ENCODE data around the gene FHAD1. TPM values are rescaled to one million over a fixed set of nuclear protein-coding genes. Genes with fewer than 3 reads are reported as not detected.
A peak's percentile ranks its signal among the peaks of the same experiment; 100 is the strongest.

FHAD1 gene
- total RNA-seq, 2 donors from 2014 or later, result not detected

DNA sequence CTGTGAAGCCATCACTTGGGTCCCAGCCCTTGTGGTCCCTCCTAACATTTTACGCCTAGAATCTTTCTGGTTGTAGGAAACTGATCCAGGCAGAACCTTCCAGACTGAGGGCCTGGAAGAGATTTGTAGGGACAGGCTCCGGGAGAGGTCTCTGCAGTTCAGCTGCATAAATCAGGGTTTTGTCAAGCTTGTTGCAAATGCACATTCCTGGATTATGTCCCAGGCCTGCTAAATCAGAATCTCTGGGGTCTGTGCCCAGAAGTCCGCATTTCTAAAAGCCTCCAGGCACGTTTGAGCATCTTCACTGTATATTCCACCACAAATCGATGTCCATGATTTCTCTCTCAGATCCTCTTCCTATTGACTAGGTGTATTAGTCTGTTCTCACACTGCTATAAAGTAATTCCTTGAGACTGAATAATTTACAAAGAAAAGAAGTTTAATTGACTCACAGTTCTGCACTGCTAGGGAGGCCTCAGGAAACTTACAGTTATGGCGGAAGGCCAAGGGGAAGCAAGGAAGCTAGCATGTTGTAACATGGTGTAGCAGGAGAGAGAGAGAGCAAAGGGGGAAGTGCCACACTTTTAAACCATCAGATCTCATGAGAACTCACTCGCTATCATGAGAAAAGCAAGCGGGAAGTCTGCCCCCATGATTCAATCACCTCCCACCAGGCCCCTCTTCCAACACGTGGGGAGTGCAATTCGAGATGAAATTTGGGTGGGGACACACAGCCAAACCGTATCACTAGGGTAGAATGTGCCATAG is 1.2 kb upstream of the FHAD1 start:
- no peak overlapping the region for H3K27ac Mint-ChIP-seq
- H3K27me3 Mint-ChIP-seq, result peaks cover 77% of the 10 kb centered on the region
- peaks cover 7% of the 10 kb centered on the region for H3K36me3 Mint-ChIP-seq (ENCODE audit: low read depth)
- H3K4me1 Mint-ChIP-seq, result peaks cover 12% of the 10 kb centered on the region
- no peaks in the 10 kb centered on the region for H3K9me3 ChIP-seq (ENCODE audit: control insufficient read depth, low read length, poor library complexity, severe bottlenecking)
- peak overlapping the region; percentile 49 for H3K4me3 Mint-ChIP-seq
- ATAC-seq (no peak), DNase-seq (no peak)

DNA sequence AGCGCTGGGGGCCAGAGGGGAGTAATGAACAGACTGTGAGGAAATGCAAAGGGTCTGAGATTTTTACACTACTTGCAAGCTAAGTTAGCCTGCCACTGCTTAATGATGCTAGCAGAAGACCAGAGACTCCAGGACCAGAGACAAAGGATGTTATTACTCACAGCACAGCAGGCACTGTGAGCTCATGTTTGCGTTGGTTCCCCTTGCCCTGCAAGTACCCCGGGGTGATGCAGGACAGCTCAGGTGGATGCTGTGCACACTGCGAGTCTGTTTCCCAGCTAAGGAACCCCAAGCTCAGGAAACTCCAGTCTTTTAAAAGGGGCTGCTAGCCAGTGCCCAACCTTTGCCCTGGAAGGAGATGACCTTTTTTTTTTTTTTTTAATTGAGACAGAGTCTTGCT is 1.2 kb downstream of the FHAD1 start:
- H3K27me3 Mint-ChIP-seq, result peaks cover 69% of the 10 kb centered on the region
- peaks cover 19% of the 10 kb centered on the region for H3K4me1 Mint-ChIP-seq
- peak overlapping the region; percentile 17 for H3K27ac Mint-ChIP-seq
- H3K9me3 ChIP-seq (ENCODE audit: control insufficient read depth, low read length, poor library complexity, severe bottlenecking), result no peaks in the 10 kb centered on the region
- H3K36me3 Mint-ChIP-seq (ENCODE audit: low read depth), result peaks cover 6% of the 10 kb centered on the region
- peak overlapping the region; percentile 80 for H3K4me3 Mint-ChIP-seq
- no peak for ATAC-seq
- DNase-seq, result no peak

DNA sequence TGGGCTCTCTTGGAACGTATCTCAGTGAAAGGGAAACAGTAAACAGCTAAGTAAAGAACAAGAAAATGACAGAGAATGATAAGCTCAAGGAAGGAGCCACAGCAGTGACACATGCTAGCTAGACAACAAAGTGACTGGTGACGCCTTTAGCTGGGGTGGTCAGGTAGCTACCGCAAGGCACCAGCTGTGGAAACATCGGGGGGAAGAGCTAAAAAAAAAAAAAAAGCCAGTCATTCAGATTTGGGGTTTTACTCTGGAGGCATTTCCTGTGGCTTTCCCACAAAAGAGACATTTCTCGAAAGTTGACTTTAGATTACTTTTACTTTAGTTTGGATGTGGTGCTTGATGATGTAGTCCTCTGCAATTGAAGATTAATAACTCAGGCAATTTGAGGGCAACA is 2.1 kb downstream of the FHAD1 start:
- H3K27ac Mint-ChIP-seq, result peak overlapping the region; percentile 17
- peaks cover 4% of the 10 kb centered on the region for H3K36me3 Mint-ChIP-seq (ENCODE audit: low read depth)
- DNase-seq, result no peak
- H3K4me3 Mint-ChIP-seq, result peak overlapping the region; percentile 52
- H3K27me3 Mint-ChIP-seq, result peaks cover 62% of the 10 kb centered on the region
- H3K9me3 ChIP-seq (ENCODE audit: control insufficient read depth, low read length, poor library complexity, severe bottlenecking), result no peaks in the 10 kb centered on the region
- H3K4me1 Mint-ChIP-seq, result peaks cover 21% of the 10 kb centered on the region
- peak; percentile 87 for ATAC-seq

DNA sequence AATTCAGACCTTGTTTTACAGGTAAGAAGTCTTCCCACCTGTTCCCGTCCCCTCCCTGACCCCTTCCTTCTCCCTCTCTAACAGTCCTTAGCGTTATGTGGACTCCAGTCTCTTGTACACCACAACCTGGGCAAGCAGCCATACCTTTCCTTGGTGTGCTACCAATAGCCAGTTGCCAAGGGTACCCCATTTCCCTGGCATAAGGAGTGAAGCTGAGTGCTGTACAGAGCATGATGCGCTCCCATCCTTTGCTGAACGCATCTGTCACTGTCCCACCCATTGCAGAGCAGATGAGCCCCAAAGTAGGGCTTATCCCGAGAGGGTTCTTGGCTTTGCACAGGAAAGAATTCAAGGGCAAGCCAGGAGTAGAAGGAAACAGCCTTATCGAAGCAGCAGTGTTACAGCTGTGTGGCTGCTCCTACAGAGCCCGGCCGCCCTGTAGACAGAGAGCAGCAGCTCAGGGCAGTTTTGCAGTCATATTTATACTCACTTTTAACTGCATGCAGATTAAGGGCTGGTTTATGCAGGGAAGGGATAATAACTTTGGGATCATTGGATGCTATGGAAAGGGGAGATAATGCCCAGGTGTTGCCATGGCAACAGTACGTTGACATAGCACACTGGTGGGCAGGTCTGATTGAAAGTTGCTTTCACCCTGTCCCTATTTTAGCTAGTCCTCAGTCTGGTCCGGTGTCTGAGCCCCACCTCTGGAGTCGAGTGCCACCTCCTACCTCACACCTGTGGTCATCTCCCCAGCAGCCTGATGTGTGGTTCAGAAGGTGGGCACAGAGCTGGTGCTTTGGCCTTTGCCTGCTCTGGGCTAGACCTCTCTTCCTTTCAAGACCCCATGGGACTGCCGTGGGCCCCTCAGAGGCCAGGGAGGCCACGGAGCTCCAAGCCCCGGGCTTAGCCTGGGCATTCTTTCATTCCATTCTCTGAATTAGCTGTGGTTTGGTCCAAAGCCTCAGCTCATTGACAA is 5.1 kb downstream of the FHAD1 start:
- DNase-seq, result no peak
- H3K27ac Mint-ChIP-seq, result no peak overlapping the region
- no peaks in the 10 kb centered on the region for H3K36me3 Mint-ChIP-seq (ENCODE audit: low read depth)
- H3K9me3 ChIP-seq (ENCODE audit: control insufficient read depth, low read length, poor library complexity, severe bottlenecking), result no peaks in the 10 kb centered on the region
- H3K27me3 Mint-ChIP-seq, result peaks cover 33% of the 10 kb centered on the region
- ATAC-seq, result no peak
- H3K4me1 Mint-ChIP-seq, result peaks cover 17% of the 10 kb centered on the region
- no peak overlapping the region for H3K4me3 Mint-ChIP-seq

DNA sequence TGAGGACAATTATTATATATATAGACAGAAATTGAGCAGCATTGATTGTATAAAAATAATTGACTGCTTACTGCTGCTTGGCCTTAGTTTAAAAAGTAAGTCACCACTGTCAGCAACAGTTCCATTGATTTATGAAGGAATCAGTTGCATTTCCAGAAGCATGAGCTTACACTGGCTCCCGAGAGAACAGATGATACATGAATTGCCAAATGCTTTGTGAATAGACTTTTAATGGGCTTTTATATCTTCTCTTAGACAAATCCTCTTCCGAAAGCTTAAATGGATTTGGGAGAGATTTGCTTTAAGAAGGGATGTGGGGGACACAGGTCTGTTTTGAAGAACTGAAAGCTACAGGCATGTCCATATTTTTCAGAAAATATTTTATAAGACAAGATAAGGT is 7.5 kb downstream of the FHAD1 start:
- no peaks in the 10 kb centered on the region for H3K9me3 ChIP-seq (ENCODE audit: control insufficient read depth, low read length, poor library complexity, severe bottlenecking)
- no peaks in the 10 kb centered on the region for H3K36me3 Mint-ChIP-seq (ENCODE audit: low read depth)
- no peak overlapping the region for H3K4me3 Mint-ChIP-seq
- no peak overlapping the region for H3K27ac Mint-ChIP-seq
- ATAC-seq (no peak), DNase-seq (no peak)
- peaks cover 27% of the 10 kb centered on the region for H3K27me3 Mint-ChIP-seq
- H3K4me1 Mint-ChIP-seq, result peaks cover 9% of the 10 kb centered on the region

DNA sequence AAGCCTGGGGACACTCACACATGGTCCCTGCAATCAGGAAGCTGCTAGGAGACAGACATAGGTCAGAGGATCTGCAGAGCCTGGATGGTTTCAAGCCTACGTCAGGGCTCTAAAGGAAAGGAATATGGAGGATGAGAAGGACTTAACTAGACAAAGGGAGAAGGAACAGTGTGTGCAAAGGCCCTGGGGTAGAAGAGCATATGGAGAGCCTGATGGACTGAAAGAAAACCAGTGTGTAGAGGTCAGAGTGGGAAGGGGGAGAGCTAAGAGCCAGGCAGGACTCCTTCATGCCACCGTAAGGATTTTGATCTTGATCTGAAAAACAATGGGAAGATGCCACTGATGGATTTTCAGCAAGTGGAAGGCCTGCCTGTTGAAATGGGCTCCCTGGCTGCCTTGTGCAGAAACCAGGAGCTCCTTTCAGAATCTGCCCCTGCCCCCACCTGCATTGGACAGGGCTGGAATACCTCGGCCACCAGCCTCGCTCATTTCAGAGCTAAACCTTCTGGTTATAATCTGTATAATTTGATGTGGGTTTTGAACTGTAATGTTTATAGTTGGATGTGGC is 8.6 kb downstream of the FHAD1 start:
- Mint-ChIP-seq H3K36me3 (ENCODE audit: low read depth) (no peaks in the 10 kb centered on the region), H3K27me3 (peaks cover 31% of the 10 kb centered on the region), H3K27ac (no peak overlapping the region), H3K4me3 (no peak overlapping the region), H3K4me1 (peaks cover 10% of the 10 kb centered on the region)
- ATAC-seq (no peak), DNase-seq (no peak)
- H3K9me3 ChIP-seq (ENCODE audit: control insufficient read depth, low read length, poor library complexity, severe bottlenecking), result no peaks in the 10 kb centered on the region

DNA sequence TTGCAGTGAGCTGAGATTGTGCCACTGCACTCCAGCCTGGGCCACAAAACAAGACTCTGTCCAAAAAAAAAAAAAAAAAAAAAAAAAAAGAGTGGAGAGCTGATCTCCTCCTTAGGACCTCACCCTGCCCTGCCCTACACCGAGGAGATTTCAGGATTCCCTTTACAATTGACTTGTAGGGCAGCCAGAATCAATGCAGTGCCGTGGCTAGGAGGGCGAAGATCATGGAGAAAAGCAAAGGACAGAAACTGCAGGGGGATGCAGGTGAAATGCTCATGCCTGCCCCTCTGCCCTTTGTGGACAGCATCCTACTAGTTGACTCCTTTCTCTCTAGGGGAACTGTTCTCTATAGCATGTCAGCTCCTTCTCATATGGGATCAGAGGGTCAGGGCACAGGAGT is 9.6 kb downstream of the FHAD1 start:
- H3K36me3 Mint-ChIP-seq (ENCODE audit: low read depth), result no peaks in the 10 kb centered on the region
- ATAC-seq (no peak), DNase-seq (no peak)
- H3K27ac Mint-ChIP-seq, result no peak overlapping the region
- H3K9me3 ChIP-seq (ENCODE audit: control insufficient read depth, low read length, poor library complexity, severe bottlenecking), result no peaks in the 10 kb centered on the region
- peaks cover 17% of the 10 kb centered on the region for H3K4me1 Mint-ChIP-seq
- no peak overlapping the region for H3K4me3 Mint-ChIP-seq
- H3K27me3 Mint-ChIP-seq, result peaks cover 35% of the 10 kb centered on the region

DNA sequence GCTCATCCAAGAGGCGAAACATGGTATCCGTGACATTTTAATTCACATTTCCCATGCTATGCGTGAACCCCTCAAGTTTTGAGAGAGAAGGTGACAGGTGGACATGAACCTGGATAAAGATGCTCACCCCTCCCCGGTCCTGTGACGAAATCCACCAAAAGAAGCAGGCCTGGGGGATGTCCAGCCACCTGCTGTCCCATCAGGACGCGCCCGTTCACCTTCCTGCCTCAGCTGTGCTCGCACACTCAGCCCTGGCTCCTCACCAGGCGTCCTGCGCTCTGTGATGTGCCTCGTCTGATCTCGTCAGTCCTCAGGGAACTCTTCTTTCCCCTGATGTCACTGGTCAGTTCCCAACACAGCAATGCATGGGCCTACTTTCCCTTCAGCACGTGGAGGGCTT is 10.3 kb downstream of the FHAD1 start:
- DNase-seq (no peak), ATAC-seq (no peak)
- Mint-ChIP-seq H3K27ac (no peak overlapping the region), H3K4me3 (no peak overlapping the region), H3K36me3 (ENCODE audit: low read depth) (no peaks in the 10 kb centered on the region), H3K27me3 (peaks cover 43% of the 10 kb centered on the region), H3K4me1 (peaks cover 24% of the 10 kb centered on the region)
- H3K9me3 ChIP-seq (ENCODE audit: control insufficient read depth, low read length, poor library complexity, severe bottlenecking), result no peaks in the 10 kb centered on the region

DNA sequence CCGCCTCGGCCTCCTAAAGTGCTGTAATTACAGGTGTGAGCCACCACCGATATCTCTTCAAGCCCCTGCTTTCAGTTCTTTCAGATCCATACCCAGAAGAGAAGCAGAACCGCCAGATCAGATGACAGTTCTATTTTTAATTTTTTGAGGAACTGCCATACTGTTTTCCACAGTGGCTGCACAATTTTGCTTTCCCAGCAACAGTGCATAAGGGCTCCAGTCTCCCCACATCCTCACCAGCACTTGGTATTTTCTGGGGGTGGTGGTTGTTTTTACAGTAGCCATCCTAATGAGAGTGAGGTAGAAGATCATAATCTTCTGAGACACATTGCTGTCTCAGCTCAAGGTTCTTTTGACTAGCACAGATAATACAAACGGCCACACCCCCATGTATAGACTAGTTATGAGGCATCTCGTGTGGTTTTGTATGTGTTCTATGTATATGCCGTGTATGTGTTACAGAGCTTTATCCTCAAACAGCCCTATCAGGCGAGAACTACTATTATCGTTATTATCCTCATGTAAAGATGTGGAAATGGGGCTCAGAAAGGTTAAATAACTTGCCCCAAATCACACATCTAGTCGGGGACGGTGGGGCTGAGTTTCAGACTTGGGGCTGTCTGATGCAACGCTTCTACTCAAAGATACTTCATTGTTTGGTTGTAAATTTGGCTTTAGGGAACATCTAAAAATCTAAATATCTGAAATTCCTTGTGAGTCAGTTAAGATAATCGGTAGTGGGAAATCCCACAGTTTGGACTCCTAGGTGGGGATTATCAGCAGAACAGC is 12.0 kb downstream of the FHAD1 start:
- Mint-ChIP-seq H3K4me3 (no peak overlapping the region), H3K36me3 (ENCODE audit: low read depth) (no peaks in the 10 kb centered on the region), H3K4me1 (peaks cover 19% of the 10 kb centered on the region), H3K27me3 (peaks cover 48% of the 10 kb centered on the region), H3K27ac (no peak overlapping the region)
- no peaks in the 10 kb centered on the region for H3K9me3 ChIP-seq (ENCODE audit: control insufficient read depth, low read length, poor library complexity, severe bottlenecking)
- DNase-seq (no peak), ATAC-seq (no peak)

DNA sequence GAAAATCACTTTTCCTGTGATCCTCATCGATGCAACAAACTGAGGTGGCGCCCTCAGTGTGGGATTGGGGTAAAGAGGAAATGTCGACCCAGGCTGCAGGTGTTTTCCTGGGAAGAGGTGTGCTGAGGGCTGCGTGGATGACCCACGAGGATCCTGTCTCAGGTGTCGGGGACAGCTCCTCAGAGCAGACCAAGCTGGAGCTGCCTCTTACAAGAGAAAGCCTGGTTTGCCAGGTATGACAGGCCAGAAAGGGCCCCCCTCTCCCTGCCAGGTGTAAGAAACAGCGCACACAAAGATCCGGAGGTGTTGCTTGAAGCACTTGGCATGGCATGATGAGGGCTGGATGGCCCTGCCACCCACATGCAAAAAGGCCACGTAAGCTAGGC is 12.6 kb downstream of the FHAD1 start:
- Mint-ChIP-seq H3K27ac (no peak overlapping the region), H3K27me3 (peaks cover 48% of the 10 kb centered on the region), H3K4me3 (no peak overlapping the region), H3K4me1 (peaks cover 19% of the 10 kb centered on the region), H3K36me3 (ENCODE audit: low read depth) (no peaks in the 10 kb centered on the region)
- no peak for DNase-seq
- no peaks in the 10 kb centered on the region for H3K9me3 ChIP-seq (ENCODE audit: control insufficient read depth, low read length, poor library complexity, severe bottlenecking)
- no peak for ATAC-seq

DNA sequence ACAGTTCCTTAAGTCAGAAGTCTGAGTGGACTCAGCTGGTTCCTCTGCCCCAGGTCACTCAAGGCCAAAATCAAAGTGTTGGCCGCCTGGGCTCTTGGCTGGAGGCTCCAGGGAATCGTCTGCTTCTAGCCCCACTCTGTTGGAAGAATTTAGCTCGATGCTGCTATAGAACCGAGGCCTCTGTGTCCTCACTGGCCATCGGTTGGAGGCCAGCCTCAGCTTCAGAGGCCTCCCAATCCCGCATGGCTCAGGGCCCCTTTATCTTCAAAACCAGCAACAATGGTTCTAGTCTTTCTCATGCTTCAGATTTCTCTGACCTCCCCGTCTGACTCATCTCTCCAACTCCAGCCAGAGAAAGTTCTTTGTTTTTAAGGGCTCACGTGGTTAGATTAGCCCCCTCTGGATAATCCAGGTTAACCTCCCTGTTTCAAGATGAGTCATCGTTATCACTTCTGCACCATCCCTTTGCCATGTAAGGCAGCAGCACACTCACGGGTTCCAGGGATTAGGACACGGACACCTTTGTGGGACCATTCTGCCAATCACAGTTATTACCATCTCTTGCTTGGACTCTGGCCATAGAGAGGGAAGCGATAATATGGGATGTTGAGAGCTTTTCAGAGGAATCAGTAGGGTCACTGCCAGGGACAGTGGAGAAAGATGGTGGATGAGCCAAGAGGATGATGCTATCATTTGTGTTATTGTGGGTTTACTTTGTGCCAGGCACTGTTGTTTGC is 13.6 kb downstream of the FHAD1 start:
- DNase-seq, result no peak
- Mint-ChIP-seq H3K27ac (no peak overlapping the region), H3K4me3 (no peak overlapping the region)

More for the DNA sequence above, 13.6 kb downstream of the FHAD1 start:
- Mint-ChIP-seq H3K36me3 (ENCODE audit: low read depth) (no peaks in the 10 kb centered on the region), H3K4me1 (peaks cover 19% of the 10 kb centered on the region), H3K27me3 (peaks cover 48% of the 10 kb centered on the region)
- ATAC-seq, result no peak
- H3K9me3 ChIP-seq (ENCODE audit: control insufficient read depth, low read length, poor library complexity, severe bottlenecking), result peaks cover 6% of the 10 kb centered on the region
